GM23338 (cell line): Measurements from ENCODE around the gene L3MBTL4.

Source experiments
- CREB1 ChIP-seq: fragments of 250-450 bp; sonication (Bioruptor Pico); IDR thresholded peaks from 2 replicates; pipeline ENCODE4 v1.5.0; 2020; ENCODE audit warnings: low read depth, mild to moderate bottlenecking, moderate library complexity
- CTCF ChIP-seq, 2 experiments: fragments of 200-600 bp in 1 of 2; sonication (generic) in 1 of 2; conservative IDR thresholded peaks; 2 replicates each; pipeline versions ENCODE4 v1.5.1 to v1.6.1; 2016 to 2017; ENCODE audit warnings: antibody characterized with exemption in 2 of 2, low read depth in 2 of 2, mild to moderate bottlenecking in 2 of 2, moderate library complexity in 1 of 2
- EZH2 ChIP-seq: fragments of 200-600 bp; sonication (generic); IDR thresholded peaks from one replicate; pipeline ENCODE4 v1.8.0; 2017; ENCODE audit warnings: antibody characterized with exemption, mild to moderate bottlenecking, low read depth; ENCODE audit not compliant: unreplicated experiment
- EZH2phosphoT487 ChIP-seq: fragments of 200-600 bp; sonication (generic); IDR thresholded peaks from one replicate; pipeline ENCODE4 v1.8.1; 2018; ENCODE audit warnings: antibody characterized with exemption; ENCODE audit not compliant: unreplicated experiment
- JUNB ChIP-seq: IDR thresholded peaks from one replicate; pipeline ENCODE4 v1.6.1; 2016; ENCODE audit warnings: antibody characterized with exemption; ENCODE audit not compliant: unreplicated experiment
- POLR2AphosphoS5 ChIP-seq: IDR thresholded peaks from 2 replicates; pipeline ENCODE4 v1.6.1; 2016; ENCODE audit warnings: antibody characterized with exemption, low read depth
- STAT1 ChIP-seq: IDR thresholded peaks from one replicate; pipeline ENCODE4 v1.6.1; 2016; ENCODE audit warnings: antibody characterized with exemption; ENCODE audit not compliant: unreplicated experiment

DNA sequence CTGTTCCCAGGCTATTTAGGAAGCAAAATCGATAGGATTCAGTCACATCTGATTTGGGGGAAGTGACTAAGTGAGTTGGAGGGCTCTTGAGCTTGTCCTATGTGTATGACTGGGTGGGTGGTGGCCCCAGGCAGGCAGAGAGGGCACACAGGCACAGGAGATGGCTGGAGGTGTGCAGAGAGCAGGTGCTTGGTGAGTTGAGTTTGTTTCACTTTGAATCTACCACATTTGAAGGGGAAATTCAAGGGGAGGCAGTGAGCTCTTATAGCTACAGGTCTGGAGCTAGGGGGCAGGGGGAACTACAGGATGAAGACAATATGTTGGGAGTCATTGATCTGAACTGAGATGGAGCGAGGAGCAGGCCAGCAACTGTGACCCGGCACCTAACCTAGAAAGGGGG, 476.9 kb downstream of the L3MBTL4 start:
- no peak for TF ChIP-seq JUNB
- TF ChIP-seq EZH2, result no peak
- TF ChIP-seq POLR2AphosphoS5, result no peak
- TF ChIP-seq EZH2phosphoT487, result no peak
- TF ChIP-seq CTCF (conservative IDR thresholded peaks at IDR 0.05; ENCODE audit: low read depth in 2 of 2), result no peak
- TF ChIP-seq STAT1, result no peak
- TF ChIP-seq CREB1 (CRISPR knock-in tag), result no peak
